Activated CD4-positive, CD25-positive, alpha-beta regulatory T cell treated with anti-CD3 and anti-CD28 coated beads, Interleukin-2, amount 50 U/mL, for 24 hours (primary cell): ENCODE measurements around the gene NDUFB10.
"Not testable (repeated sequence)": the region's sequence is repeated elsewhere in the genome, so short reads cannot be mapped to it uniquely, and the experiment has no call there.

Source experiments
- ATAC-seq, 2 donors: fragments of 150-1000 bp; cut with Tn5 transposase; one replicate each; pipeline ENCODE4 v1.10.0; 2021; ENCODE audit warnings: mild to moderate bottlenecking in 1 of 2, moderate library complexity in 1 of 2

NDUFB10 gene

DNA sequence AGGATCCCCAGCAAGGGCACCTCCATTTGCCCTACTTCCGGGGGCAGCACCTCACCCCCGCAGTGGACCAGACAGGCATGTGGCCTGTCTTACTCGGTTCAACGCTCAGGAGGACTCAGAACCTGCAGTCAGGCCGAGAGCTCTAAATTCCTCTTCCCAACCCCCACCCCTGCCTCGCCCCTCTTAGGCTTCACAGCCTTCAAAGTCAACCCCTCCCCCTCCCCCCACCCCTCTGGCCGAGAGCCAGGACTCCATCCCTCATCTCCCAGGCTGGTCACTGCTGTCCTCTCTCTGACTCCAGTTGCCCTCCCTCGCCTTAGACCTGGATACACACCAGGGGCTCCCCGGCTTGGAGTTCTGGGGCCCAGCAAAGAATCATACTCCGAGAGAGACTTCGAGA lies 33.1 kb upstream of the NDUFB10 start:
- ATAC-seq, result no peak

DNA sequence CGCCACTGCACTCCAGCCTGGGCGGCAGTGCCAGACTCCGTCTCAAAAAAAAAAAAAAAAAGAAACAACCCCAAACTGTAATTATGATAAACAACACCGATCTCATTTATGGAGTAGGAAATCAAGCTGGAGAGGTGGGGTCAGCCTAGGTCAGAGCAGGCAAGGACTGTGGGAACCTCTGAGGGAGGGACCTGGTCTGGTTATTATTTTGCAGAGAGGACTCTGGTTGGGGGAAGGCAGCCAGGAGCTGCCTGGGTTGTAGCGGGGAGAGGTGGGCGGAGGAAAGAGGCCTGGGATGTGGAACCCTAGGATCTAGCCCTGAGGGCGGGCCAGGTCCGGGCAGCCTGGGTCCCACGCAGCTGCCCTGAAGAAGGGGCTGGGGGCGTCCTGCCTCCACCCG lies 30.2 kb upstream of the NDUFB10 start:
- peak in 1 of 2 donors; percentile 8 for ATAC-seq

GRCh38 chr16:1929578-1930337 lies 29.6 kb upstream of the NDUFB10 start:
- peak; percentile 91 to 93 for ATAC-seq

DNA sequence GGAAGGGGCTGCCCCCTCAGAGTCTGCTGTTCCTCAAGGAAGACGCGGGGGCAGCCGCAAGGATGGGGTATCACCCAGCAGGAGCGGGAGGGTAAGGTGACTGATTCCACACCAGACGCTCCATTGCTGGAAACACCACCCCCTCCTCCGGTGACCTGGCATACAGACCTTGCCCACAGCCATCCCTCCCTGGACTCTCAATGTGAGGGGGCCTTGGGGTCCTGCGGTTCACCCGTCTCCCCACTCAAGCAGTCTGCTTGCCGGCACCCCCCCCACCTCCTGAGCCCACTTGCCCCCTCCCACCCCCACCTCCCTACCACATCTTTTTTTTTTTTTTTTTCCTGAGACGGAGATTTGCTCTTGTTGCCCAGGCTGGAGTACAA lies 29.0 kb upstream of the NDUFB10 start:
- ATAC-seq, result no peak

- no peak for ATAC-seq
These were observed 27.0 kb upstream of the NDUFB10 start for GRCh38 chr16:1932050-1933028.

DNA sequence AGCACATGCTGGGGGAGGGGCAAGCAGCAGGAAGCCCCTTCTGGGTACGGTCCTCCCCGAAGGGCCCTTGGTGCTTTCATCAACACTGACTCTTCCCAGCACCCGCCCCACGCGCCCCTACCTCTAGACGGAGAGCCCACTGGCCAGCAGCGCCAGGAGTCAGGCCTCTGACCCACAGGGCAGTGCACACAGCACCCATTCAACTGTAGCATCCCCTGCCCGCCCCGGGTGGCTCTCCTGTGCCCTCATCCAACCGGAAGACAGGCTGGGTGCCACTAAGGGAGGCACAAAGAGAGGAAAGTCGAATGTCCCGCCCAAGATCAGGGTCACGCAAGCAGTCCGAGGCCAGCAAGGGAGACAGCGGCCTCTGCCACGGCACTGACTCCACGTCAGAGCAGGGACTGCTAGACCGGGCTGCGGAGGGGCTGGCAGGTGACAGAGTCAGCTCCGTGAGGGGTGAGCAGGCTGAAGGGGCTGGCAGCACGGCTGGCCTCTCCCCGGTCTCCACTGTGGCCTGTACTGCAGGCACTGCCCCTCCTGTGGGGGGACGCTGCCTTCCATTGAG lies 26.2 kb upstream of the NDUFB10 start:
- no peak for ATAC-seq

DNA sequence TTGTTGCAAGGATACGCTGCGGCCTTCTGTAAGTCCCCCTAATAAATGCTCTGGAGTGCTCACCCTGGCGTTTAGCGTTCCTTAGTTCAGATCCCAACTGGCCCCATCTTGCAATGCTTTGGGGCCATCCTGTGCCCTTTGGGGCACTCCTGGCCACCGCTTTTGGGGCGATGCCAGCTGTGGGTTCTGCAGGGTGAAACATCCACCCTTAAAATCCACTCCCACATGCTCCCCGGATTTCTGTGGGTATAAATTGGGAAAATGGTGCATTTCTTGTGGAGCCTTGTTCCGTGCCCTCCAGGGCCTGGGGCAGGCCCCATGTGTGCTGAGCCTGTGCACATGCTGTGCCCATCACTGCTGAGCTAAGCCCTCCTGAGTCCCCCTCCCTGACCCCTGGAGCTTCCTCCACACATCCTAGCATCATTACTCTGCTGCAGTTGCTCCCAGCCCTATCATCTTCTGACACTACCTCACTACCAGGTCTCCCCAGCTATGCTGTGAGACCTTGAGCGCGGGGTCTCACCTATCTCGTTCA lies 22.3 kb upstream of the NDUFB10 start:
- ATAC-seq, result no peak

DNA sequence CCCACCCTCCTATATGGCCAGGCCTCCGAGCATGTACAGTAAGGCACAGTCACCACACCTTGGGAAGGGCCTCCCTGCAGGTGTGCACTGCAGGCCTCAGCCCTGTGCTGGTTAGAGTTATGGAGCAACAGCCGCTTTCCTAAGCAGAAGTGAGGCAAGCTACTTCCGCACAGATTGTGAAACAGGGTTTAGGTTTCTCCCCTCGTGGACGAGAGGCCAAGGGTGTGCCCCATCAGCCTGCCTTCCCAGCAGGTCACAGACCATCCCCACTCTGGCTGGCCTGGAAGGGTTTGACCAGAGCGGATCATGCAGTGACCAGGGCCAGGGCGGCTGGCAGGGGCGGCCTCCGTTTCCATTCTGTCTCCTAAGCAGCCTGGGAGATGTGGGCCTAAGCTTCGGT lies 21.0 kb upstream of the NDUFB10 start:
- ATAC-seq, result no peak

DNA sequence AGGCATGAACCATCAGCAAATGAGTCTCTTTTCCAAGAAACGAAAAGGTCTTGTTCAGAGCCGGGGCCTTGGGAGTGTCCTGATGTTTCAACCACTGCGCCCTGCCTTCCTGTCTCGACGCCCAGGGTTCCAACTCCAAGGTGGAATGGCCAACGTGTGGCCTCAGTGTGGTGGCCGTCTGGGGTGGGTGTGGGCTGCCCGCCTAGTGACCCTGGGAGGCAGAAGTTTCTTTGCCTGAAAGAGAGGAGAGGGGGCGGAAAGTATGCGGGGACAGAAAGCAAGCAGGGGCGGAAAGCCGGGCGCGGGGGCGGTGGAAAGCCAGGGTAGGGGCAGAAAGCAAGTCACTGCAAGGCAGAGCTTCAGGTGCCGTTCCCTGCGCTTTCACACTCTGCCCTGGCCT lies 20.4 kb upstream of the NDUFB10 start:
- ATAC-seq, result no peak

DNA sequence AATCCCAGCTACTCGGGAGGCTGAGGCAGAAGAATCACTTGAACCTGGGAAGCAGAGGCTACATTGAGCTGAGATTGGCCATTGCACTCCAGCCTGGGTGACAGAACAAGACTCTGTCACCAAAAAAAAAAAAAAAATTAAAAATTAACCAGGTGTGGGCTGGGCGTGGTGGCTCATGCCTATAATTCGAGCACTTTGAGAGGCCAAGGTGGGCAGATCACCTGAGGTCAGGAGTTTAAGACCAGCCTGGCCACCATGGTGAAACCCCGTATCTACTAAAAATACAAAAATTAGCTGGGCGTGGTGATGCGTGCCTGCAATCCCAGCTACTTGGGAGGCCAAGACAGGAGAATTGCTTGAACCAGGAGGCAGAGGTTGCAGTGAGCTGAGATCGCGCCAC lies 19.5 kb upstream of the NDUFB10 start:
- not testable (repeated sequence) for ATAC-seq

- no peak for ATAC-seq
These were observed 18.8 kb upstream of the NDUFB10 start for GRCh38 chr16:1940273-1941161.

- no peak for ATAC-seq
These were observed 17.9 kb upstream of the NDUFB10 start for GRCh38 chr16:1941162-1942046.

- no peak for ATAC-seq
These were observed 17.1 kb upstream of the NDUFB10 start for GRCh38 chr16:1942047-1942809.

GRCh38 chr16:1942810-1943726 lies 16.3 kb upstream of the NDUFB10 start, which contains the start of gene MSRB1:
Gene MSRB1, minus strand, starts transcription at chr16:1943199. Its CDS starts 43 bp downstream, at chr16:1943156.
- peak; percentile 93 to 97 for ATAC-seq

DNA sequence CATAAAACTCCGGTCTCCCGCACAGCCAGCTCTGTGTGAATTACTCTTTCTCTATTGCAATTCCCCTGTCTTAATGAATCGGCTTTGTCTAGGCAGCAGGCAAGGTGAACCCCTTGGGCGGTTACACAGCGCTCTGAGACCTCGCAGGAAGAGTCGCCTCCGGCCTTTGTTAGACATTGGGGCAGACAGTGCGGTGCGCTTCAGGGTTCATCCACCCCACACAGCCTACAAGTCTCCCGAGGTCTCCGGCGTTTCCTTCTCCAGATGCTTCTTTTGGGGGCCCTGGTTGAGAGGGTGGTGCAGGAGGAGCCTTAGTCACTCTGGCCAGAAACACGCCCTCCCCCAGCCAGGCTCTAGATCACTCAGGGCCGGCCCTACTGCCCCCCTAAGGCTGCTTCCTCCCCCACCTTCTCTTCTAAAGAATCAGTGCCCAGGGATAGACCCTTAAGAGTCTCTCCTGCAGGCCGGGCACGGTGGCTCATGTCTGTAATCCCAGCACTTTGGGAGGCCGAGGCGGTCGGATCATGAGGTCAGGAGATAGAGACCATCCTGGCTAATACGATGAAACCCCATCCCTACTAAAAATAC lies 14.6 kb upstream of the NDUFB10 start:
- no peak for ATAC-seq

GRCh38 chr16:1945559-1946391 lies 13.6 kb upstream of the NDUFB10 start:
- no peak for ATAC-seq

DNA sequence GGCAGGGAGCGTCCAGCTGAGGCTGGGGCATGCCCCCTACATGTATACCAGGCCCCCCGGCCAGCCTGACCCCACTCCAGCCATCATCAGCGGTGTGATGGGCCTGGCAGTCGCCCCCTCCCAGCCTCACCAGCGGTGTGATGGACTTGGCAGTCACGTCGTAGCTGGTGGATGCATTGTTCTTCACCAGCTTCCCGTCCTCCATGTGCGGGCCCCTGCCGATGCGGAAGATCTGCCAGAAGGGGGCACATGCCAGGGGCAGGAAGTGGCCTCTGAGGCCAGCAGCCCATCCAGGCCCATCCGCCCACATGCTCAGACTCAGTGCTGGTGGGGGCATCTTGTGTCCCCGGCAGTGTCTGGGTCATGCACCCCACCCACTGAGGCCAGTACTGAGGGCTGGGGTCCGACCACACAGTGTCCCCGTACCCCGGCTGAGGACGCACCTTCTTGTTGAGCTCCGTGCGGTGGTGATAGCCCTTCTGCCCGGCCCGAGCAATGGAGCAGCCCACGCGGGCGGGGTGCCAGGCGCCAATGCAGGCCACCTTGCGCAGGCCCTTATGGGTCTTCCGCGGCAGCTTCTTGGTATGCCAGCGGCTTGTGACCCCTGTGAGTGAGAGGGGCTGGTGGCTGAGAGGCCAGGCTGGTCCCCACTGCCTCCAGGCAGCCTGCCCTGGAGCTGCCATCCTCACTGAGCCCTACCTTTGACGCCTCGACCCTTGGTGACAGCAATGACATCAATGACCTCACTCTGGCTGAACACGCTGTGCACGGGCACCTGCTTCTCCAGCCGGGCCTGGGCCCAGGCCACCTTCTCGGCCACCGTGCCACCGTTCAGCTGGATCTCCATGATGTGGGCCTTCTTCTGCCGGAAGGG lies 12.6 kb upstream of the NDUFB10 start:
- ATAC-seq, result no peak
